Sigmoid colon (tissue), 4 donors: ENCODE measurements around the gene THAP11.

Experiments
- CTCF ChIP-seq, 4 experiments: fragments of 450-650 bp in 3 of 4; fragments of 200-600 bp in 1 of 4; IDR thresholded peaks; one replicate each; pipeline ENCODE4 v1.5.1; 2016 to 2019; ENCODE audit warnings: antibody characterized with exemption in 4 of 4, mild to moderate bottlenecking in 3 of 4, moderate library complexity in 2 of 4
- POLR2AphosphoS5 ChIP-seq, 4 donors: sonication (generic); formaldehyde crosslinking; IDR thresholded peaks; one replicate each; pipeline ENCODE4 v1.6.1; 2017; ENCODE audit warnings: antibody characterized with exemption in 4 of 4

- TF ChIP-seq CTCF (IDR thresholded peaks at IDR 0.05), result no peak
- TF ChIP-seq POLR2AphosphoS5 (IDR thresholded peaks at IDR 0.05), result no peak
These were observed 26.2 kb downstream of the THAP11 start for GRCh38 chr16:67868290-67868689.
